ENCODE measurements around the gene SCG5. TPM values are rescaled to one million over a fixed set of nuclear protein-coding genes. Genes with fewer than 3 reads are reported as not detected.
A peak's percentile ranks its signal among the peaks of the same experiment; 100 is the strongest.

The SCG5 gene
- total and polyA plus RNA-seq, 2 of the 13 experiments (the other 11 are each of a cell fraction or from before 2014, with no cell fraction given): 2.3 to 3.5 TPM

DNA sequence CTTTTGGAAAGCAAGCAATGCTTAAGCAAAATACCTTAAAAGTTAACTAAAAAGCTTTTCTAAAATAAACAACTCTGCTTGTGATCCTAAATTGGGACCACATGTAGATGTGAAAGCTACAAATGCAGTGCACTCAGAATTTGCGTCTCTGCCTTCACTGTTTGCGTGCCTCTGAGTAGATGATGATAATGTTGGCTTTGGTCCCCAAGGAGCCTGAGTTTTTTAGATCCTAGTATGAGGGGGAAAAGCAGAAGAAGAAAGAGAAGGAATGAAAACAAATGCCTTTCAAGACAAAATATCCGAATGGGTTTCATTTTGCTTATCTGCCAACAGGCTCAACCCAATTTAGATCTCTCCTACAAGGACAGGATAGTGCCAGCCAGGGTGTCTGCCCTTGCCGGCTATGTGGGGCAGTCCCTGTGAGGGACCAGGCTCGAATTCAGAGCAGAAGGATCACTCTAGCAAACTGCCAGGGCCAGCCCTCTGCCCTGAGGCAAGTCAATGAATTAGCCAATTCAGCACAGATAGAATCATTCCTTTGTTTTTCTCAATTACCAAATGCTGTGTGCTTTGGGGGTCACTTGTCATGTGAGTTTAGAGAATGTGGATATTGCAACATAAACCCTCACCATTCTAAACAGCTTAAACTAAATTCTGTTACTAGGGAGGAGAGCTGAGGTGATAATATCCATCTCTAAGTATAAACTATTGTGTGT lies 28.5 kb downstream of the SCG5 start (continued):
- no peak for TF ChIP-seq ZNF251 (CRISPR knock-in tag; IDR thresholded peaks at IDR 0.05)
- no peak for TF ChIP-seq ZNF775 (CRISPR knock-in tag; IDR thresholded peaks at IDR 0.05; ENCODE audit: borderline replicate concordance)
- TF ChIP-seq CEBPG (CRISPR knock-in tag; IDR thresholded peaks at IDR 0.05): peak; percentile 81
- TF ChIP-seq, protein P1, sequence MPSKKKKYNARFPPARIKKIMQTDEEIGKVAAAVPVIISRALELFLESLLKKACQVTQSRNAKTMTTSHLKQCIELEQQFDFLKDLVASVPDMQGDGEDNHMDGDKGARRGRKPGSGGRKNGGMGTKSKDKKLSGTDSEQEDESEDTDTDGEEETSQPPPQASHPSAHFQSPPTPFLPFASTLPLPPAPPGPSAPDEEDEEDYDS (CRISPR knock-in tag; IDR thresholded peaks at IDR 0.05): no peak
- no peak for TF ChIP-seq ZNF713 (CRISPR knock-in tag; IDR thresholded peaks at IDR 0.05)
- TF ChIP-seq, protein P2, sequence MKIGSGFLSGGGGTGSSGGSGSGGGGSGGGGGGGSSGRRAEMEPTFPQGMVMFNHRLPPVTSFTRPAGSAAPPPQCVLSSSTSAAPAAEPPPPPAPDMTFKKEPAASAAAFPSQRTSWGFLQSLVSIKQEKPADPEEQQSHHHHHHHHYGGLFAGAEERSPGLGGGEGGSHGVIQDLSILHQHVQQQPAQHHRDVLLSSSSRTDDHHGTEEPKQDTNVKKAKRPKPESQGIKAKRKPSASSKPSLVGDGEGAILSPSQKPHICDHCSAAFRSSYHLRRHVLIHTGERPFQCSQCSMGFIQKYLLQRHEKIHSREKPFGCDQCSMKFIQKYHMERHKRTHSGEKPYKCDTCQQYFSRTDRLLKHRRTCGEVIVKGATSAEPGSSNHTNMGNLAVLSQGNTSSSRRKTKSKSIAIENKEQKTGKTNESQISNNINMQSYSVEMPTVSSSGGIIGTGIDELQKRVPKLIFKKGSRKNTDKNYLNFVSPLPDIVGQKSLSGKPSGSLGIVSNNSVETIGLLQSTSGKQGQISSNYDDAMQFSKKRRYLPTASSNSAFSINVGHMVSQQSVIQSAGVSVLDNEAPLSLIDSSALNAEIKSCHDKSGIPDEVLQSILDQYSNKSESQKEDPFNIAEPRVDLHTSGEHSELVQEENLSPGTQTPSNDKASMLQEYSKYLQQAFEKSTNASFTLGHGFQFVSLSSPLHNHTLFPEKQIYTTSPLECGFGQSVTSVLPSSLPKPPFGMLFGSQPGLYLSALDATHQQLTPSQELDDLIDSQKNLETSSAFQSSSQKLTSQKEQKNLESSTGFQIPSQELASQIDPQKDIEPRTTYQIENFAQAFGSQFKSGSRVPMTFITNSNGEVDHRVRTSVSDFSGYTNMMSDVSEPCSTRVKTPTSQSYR (CRISPR knock-in tag; IDR thresholded peaks at IDR 0.05; ENCODE audit: borderline replicate concordance): peak; percentile 33; the same call in 1 of the 2 replicates
- no peak for TF ChIP-seq ZBTB1 (CRISPR knock-in tag; IDR thresholded peaks at IDR 0.05; ENCODE audit: borderline replicate concordance)
- TF ChIP-seq, protein P3, sequence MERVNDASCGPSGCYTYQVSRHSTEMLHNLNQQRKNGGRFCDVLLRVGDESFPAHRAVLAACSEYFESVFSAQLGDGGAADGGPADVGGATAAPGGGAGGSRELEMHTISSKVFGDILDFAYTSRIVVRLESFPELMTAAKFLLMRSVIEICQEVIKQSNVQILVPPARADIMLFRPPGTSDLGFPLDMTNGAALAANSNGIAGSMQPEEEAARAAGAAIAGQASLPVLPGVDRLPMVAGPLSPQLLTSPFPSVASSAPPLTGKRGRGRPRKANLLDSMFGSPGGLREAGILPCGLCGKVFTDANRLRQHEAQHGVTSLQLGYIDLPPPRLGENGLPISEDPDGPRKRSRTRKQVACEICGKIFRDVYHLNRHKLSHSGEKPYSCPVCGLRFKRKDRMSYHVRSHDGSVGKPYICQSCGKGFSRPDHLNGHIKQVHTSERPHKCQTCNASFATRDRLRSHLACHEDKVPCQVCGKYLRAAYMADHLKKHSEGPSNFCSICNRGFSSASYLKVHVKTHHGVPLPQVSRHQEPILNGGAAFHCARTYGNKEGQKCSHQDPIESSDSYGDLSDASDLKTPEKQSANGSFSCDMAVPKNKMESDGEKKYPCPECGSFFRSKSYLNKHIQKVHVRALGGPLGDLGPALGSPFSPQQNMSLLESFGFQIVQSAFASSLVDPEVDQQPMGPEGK (CRISPR knock-in tag; IDR thresholded peaks at IDR 0.05): peak; percentile 50
- TF ChIP-seq, protein P4, sequence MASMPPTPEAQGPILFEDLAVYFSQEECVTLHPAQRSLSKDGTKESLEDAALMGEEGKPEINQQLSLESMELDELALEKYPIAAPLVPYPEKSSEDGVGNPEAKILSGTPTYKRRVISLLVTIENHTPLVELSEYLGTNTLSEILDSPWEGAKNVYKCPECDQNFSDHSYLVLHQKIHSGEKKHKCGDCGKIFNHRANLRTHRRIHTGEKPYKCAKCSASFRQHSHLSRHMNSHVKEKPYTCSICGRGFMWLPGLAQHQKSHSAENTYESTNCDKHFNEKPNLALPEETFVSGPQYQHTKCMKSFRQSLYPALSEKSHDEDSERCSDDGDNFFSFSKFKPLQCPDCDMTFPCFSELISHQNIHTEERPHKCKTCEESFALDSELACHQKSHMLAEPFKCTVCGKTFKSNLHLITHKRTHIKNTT (CRISPR knock-in tag; IDR thresholded peaks at IDR 0.05): no peak
- TF ChIP-seq SALL1 (CRISPR knock-in tag; IDR thresholded peaks at IDR 0.05): peak; percentile 17; the same call in 1 of the 2 replicates
- TF ChIP-seq RFX5 (IDR thresholded peaks at IDR 0.05; ENCODE audit: low read depth, low read length): 0 out of 2 replicates have a peak, but pooled peaks have one; percentile 35
- peak; percentile 73; the same call in 1 of the 2 replicates for TF ChIP-seq SOX5 (CRISPR knock-in tag; IDR thresholded peaks at IDR 0.05; ENCODE audit: borderline replicate concordance)
